ENCODE results near the gene FCRL2.

DNA sequence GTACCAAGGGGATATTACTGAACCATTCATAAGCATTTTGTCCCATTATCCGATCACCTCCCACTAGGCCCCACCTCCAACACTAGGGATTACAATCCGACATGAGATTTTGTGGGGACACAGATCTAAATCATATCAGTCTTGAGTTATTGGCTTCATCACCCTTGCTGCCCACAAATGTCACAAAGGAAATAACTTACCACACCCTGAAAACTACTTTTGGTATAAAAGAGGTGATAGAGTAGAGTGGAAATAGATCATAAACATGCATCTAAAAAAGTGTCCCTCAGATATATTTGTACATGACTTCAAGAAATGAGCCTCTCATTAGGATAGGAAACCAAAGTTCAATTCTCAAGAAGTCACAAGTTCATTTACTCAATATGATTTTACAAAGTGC, 53.8 kb downstream of the FCRL2 start:
- TF ChIP-seq USF1 (IDR thresholded peaks at IDR 0.05) (no peak), ZBTB7A (IDR thresholded peaks at IDR 0.05; ENCODE audit: low read depth) (no peak), RAD21 (IDR thresholded peaks at IDR 0.05; ENCODE audit: low read depth) (no peak), YY1 (IDR thresholded peaks at IDR 0.05; ENCODE audit: low read depth) (no peak), NFIC (IDR thresholded peaks at IDR 0.05) (no peak)
- TF ChIP-seq, protein P1, sequence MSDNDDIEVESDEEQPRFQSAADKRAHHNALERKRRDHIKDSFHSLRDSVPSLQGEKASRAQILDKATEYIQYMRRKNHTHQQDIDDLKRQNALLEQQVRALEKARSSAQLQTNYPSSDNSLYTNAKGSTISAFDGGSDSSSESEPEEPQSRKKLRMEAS (IDR thresholded peaks at IDR 0.05), result no peak
